K562 (cell line): ENCODE data around the gene JMY. TPM values are rescaled to one million over a fixed set of nuclear protein-coding genes. Genes with fewer than 3 reads are reported as not detected.
A peak's percentile ranks its signal among the peaks of the same experiment; 100 is the strongest.

Experiments
- ARID1B ChIP-seq: fragments of 450-650 bp; IDR thresholded peaks from 2 replicates; pipeline ENCODE4 v1.6.1; 2016; ENCODE audit warnings: antibody characterized with exemption, mild to moderate bottlenecking, inconsistent platforms
- ATF7 ChIP-seq: fragments of 450-650 bp; IDR thresholded peaks from 2 replicates; pipeline ENCODE4 v1.7.1; 2014; ENCODE audit warnings: mild to moderate bottlenecking, moderate library complexity
- BACH1 ChIP-seq: fragments of 200-800 bp; sonication (Bioruptor generic); IDR thresholded peaks from 2 replicates; pipeline ENCODE4 v1.6.1; 2016; ENCODE audit warnings: missing genetic modification characterization, missing compliant biosample characterization
- CREB1 ChIP-seq, 2 experiments: sonication (generic) in 1 of 2; formaldehyde crosslinking in 1 of 2; IDR thresholded peaks; 2 replicates each; pipeline versions ENCODE4 v1.6.1 to v1.8.0; 2012 to 2022; ENCODE audit warnings: inconsistent platforms in 1 of 2, mild to moderate bottlenecking in 1 of 2, missing genetic modification reagents in 1 of 2, moderate library complexity in 1 of 2
- EP400 ChIP-seq: fragments of 450-650 bp; IDR thresholded peaks from 2 replicates; pipeline ENCODE4 v1.6.1; 2017; ENCODE audit warnings: antibody characterized with exemption, mild to moderate bottlenecking, moderate library complexity
- HDAC2 ChIP-seq: fragments of 450-650 bp; IDR thresholded peaks from 2 replicates; pipeline ENCODE4 v1.6.1; 2016; ENCODE audit warnings: mild to moderate bottlenecking
- KAT7 ChIP-seq: sonication (generic); formaldehyde crosslinking; IDR thresholded peaks from 2 replicates; pipeline ENCODE4 v1.8.0; 2022; ENCODE audit warnings: missing genetic modification reagents, mild to moderate bottlenecking, borderline replicate concordance
- KAT8 ChIP-seq: fragments of 450-650 bp; IDR thresholded peaks from 2 replicates; pipeline ENCODE4 v1.6.1; 2016; ENCODE audit warnings: low read depth, mild to moderate bottlenecking
- NCOR1 ChIP-seq: fragments of 450-650 bp; IDR thresholded peaks from 2 replicates; pipeline ENCODE4 v1.6.1; 2016; ENCODE audit warnings: mild to moderate bottlenecking, moderate library complexity
- PCBP1 ChIP-seq: fragments of 200-400 bp; formaldehyde crosslinking; IDR thresholded peaks from 2 replicates; pipeline ENCODE4 v1.6.1; 2018; ENCODE audit warnings: mild to moderate bottlenecking, low read depth, low read length; ENCODE audit not compliant: poor library complexity, severe bottlenecking
- PCBP2 ChIP-seq: fragments of 200-400 bp; formaldehyde crosslinking; IDR thresholded peaks from 2 replicates; pipeline ENCODE4 v1.6.1; 2018; ENCODE audit warnings: low read length, low read depth, mild to moderate bottlenecking, moderate library complexity; ENCODE audit not compliant: poor library complexity, severe bottlenecking
- PHF8 ChIP-seq: fragments of 200-600 bp; sonication (generic); IDR thresholded peaks from 2 replicates; pipeline ENCODE4 v1.6.1; 2012; ENCODE audit warnings: mixed run types, mild to moderate bottlenecking, inconsistent platforms, low read length, moderate library complexity, borderline replicate concordance
- RBBP5 ChIP-seq: fragments of 200-600 bp; sonication (generic); IDR thresholded peaks from 2 replicates; pipeline ENCODE4 v1.6.1; 2012; ENCODE audit warnings: borderline replicate concordance, mild to moderate bottlenecking, low read length, control low read depth, inconsistent platforms; ENCODE audit not compliant: insufficient read depth, poor library complexity, severe bottlenecking
- RBM25 ChIP-seq: fragments of 200-400 bp; formaldehyde crosslinking; IDR thresholded peaks from 2 replicates; pipeline ENCODE4 v1.6.1; 2018; ENCODE audit warnings: low read length, low read depth, moderate library complexity; ENCODE audit not compliant: severe bottlenecking
- RBM34 ChIP-seq: fragments of 200-400 bp; formaldehyde crosslinking; IDR thresholded peaks from 2 replicates; pipeline ENCODE4 v1.6.1; 2018; ENCODE audit warnings: low read length, borderline replicate concordance; ENCODE audit not compliant: insufficient read depth
- SMAD1 ChIP-seq: fragments of 150-350 bp; IDR thresholded peaks from 2 replicates; pipeline ENCODE4 v1.6.1; 2014; ENCODE audit warnings: low read length, low read depth; ENCODE audit not compliant: partially characterized antibody
- TCF3 ChIP-seq: sonication (generic); formaldehyde crosslinking; IDR thresholded peaks from 2 replicates; pipeline ENCODE4 v1.4.0; 2020; ENCODE audit warnings: mild to moderate bottlenecking, missing genetic modification reagents
- TCFL5 ChIP-seq: fragments of 250-450 bp; sonication (Bioruptor Pico); conservative IDR thresholded peaks from 2 replicates; pipeline ENCODE4 v1.6.1; 2021; ENCODE audit warnings: mild to moderate bottlenecking, moderate library complexity, matching md5 sums
- TEAD4 ChIP-seq, 2 experiments: sonication (generic) in 1 of 2; formaldehyde crosslinking in 1 of 2; IDR thresholded peaks; 2 replicates each; pipeline versions ENCODE4 v1.6.1 to v1.8.0; 2012 to 2022; ENCODE audit warnings: borderline replicate concordance in 1 of 2, inconsistent platforms in 1 of 2, low read length in 1 of 2, mild to moderate bottlenecking in 1 of 2, missing genetic modification reagents in 1 of 2
- ZNF12 ChIP-seq: sonication (generic); formaldehyde crosslinking; IDR thresholded peaks from 2 replicates; pipeline ENCODE4 v1.4.0; 2020; ENCODE audit warnings: mild to moderate bottlenecking, missing genetic modification reagents
- ZNF197 ChIP-seq: fragments of 200-800 bp; sonication (Bioruptor generic); IDR thresholded peaks from 2 replicates; pipeline ENCODE4 v1.6.1; 2016; ENCODE audit warnings: low read depth, missing genetic modification characterization, missing compliant biosample characterization
- ZNF436 ChIP-seq: fragments of 250-450, 450-650 bp; sonication (Bioruptor Pico); formaldehyde crosslinking; IDR thresholded peaks from 2 replicates; pipeline ENCODE4 v1.7.0; 2020; ENCODE audit warnings: mild to moderate bottlenecking
- polyA plus RNA-seq, 8 experiments: library from polyadenylated mRNA; depleted of rRNA in 4 of 8; stranded (reverse) in 5 of 8; unstranded in 3 of 8; fragments of >200 nt; fragmentation: Nextera tagmentation in 2 of 8; fragmentation: Illumina TruSeq in 1 of 8; extraction: Ambion mirVana in 2 of 8; extraction: Trizol in 1 of 8; gene quantifications; 2 replicates each; pipeline versions ENCODE4 v1.2.1 to v1.2.3, GENCODE V29; 2011 to 2014; ENCODE audit warnings: inconsistent platforms in 1 of 8, missing spikeins in 1 of 8
- total RNA-seq, 7 experiments: library from RNA; depleted of rRNA in 6 of 7; stranded (reverse); fragments of >200 nt in 6 of 7; fragmentation: Illumina TruSeq in 2 of 7; extraction: Trizol in 2 of 7; gene quantifications; 2 replicates each; pipeline versions ENCODE4 v1.2.1 to v1.2.3, GENCODE V29; 2011 to 2021; ENCODE audit warnings: low replicate concordance in 1 of 7
- TF ChIP-seq, protein P1 (sequence below), 2 experiments: fragments of 450-650 bp in 1 of 2; sonication (generic) in 1 of 2; formaldehyde crosslinking in 1 of 2; IDR thresholded peaks in 1 of 2; conservative IDR thresholded peaks in 1 of 2; 2 replicates each; pipeline versions ENCODE4 v1.6.1 to v1.8.1; 2016 to 2023; ENCODE audit warnings: mild to moderate bottlenecking in 2 of 2, moderate library complexity in 2 of 2, inconsistent platforms in 1 of 2, missing genetic modification reagents in 1 of 2
- TF ChIP-seq, protein P2 (sequence below): fragments of 250-450 bp; sonication (Bioruptor Pico); IDR thresholded peaks from 2 replicates; pipeline ENCODE4 v1.4.0; 2020; ENCODE audit warnings: mild to moderate bottlenecking, moderate library complexity
- TF ChIP-seq, protein P3 (sequence below): fragments of 450-650 bp; formaldehyde crosslinking; IDR thresholded peaks from 2 replicates; pipeline ENCODE4 v1.4.0; 2020; ENCODE audit warnings: mild to moderate bottlenecking, moderate library complexity

Gene JMY
- total and polyA plus RNA-seq, 9 of the 15 experiments (the other 6 are each of a cell fraction or from before 2014, with no cell fraction given), result 1.1 to 5.5 (median 3.7) TPM

DNA sequence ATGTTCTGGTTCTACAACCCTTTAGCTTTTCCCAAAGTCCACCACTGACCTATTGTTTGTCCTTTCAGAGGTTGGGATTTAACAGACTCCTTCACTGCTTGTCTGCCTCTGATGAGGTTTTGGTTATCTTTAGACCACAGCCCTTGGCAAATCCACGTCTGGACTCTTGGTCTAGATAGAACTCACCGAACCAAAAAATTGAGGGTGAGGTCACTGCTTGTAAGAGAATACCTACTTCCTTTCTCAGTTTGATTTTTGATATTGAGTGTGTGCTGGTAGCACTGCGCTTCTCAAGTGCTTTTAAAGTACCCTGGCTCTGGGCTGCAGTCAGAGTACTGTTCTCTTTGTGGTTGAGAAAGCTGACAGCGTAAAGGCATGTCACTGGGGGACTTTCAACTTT lies 61.7 kb downstream of the JMY start (continued):
- TF ChIP-seq, protein P1, sequence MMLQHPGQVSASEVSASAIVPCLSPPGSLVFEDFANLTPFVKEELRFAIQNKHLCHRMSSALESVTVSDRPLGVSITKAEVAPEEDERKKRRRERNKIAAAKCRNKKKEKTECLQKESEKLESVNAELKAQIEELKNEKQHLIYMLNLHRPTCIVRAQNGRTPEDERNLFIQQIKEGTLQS (IDR thresholded peaks at IDR 0.05), result peak; percentile 38
- TF ChIP-seq, protein P1 (CRISPR knock-in tag; conservative IDR thresholded peaks at IDR 0.05), result no peak
- TF ChIP-seq TCFL5 (CRISPR knock-in tag) (no peak), ATF7 (peak; percentile 48; the same call in 1 of the 2 replicates), PHF8 (no peak), PCBP1 (no peak), ZNF197 (CRISPR knock-in tag) (no peak), RBBP5 (no peak), TEAD4 (IDR thresholded peaks at IDR 0.05; ENCODE audit: low read length) (peak; percentile 61), TEAD4 (CRISPR knock-in tag; IDR thresholded peaks at IDR 0.05; ENCODE audit: borderline replicate concordance) (no peak), CREB1 (IDR thresholded peaks at IDR 0.05) (no peak), CREB1 (CRISPR knock-in tag; IDR thresholded peaks at IDR 0.05) (no peak), ZNF436 (no peak), EP400 (no peak), RBM25 (no peak), ZNF12 (no peak), KAT8 (no peak), ARID1B (peak; percentile 44; the same call in 1 of the 2 replicates), NCOR1 (0 out of 2 replicates have a peak, but pooled peaks have one; percentile 23), RBM34 (no peak), SMAD1 (no peak), BACH1 (tag) (no peak), HDAC2 (no peak), TCF3 (peak; percentile 50), KAT7 (no peak), PCBP2 (no peak)
- TF ChIP-seq, protein P2, sequence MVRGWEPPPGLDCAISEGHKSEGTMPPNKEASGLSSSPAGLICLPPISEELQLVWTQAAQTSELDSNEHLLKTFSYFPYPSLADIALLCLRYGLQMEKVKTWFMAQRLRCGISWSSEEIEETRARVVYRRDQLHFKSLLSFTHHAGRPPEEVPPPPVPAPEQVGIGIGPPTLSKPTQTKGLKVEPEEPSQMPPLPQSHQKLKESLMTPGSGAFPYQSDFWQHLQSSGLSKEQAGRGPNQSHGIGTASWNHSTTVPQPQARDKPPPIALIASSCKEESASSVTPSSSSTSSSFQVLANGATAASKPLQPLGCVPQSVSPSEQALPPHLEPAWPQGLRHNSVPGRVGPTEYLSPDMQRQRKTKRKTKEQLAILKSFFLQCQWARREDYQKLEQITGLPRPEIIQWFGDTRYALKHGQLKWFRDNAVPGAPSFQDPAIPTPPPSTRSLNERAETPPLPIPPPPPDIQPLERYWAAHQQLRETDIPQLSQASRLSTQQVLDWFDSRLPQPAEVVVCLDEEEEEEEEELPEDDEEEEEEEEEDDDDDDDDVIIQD (CRISPR knock-in tag), result no peak
- TF ChIP-seq, protein P3, sequence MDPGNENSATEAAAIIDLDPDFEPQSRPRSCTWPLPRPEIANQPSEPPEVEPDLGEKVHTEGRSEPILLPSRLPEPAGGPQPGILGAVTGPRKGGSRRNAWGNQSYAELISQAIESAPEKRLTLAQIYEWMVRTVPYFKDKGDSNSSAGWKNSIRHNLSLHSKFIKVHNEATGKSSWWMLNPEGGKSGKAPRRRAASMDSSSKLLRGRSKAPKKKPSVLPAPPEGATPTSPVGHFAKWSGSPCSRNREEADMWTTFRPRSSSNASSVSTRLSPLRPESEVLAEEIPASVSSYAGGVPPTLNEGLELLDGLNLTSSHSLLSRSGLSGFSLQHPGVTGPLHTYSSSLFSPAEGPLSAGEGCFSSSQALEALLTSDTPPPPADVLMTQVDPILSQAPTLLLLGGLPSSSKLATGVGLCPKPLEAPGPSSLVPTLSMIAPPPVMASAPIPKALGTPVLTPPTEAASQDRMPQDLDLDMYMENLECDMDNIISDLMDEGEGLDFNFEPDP (CRISPR knock-in tag), result no peak
